Neural cell (in vitro differentiated cells): ENCODE measurements around the gene FXN. TPM values are rescaled to one million over a fixed set of nuclear protein-coding genes. Genes with fewer than 3 reads are reported as not detected.

Experiments used
- H2AFZ ChIP-seq: fragments of 200-600, 300-800 bp; sonication (generic), shearing (Covaris generic); 2 replicates; pipeline ENCODE4 v1.6.0; 2014; ENCODE audit warnings: low read depth, mild to moderate bottlenecking, antibody characterized with exemption, low read length, moderate library complexity
- H3F3A ChIP-seq: fragments of 200-600 bp; shearing (Covaris generic); 2 replicates; pipeline ENCODE4 v1.6.1; 2016; ENCODE audit warnings: mild to moderate bottlenecking, moderate library complexity, mixed read lengths, antibody characterized with exemption, low read length; ENCODE audit not compliant: insufficient read depth, poor library complexity, severe bottlenecking
- H3K27ac ChIP-seq: fragments of 200-600, 300-800 bp; sonication (generic), shearing (Covaris generic); 2 replicates; pipeline ENCODE4 v1.5.1; 2014; ENCODE audit warnings: mild to moderate bottlenecking, low read length, moderate library complexity
- H3K27me3 ChIP-seq: fragments of 300-800, 200-600 bp; sonication (generic), shearing (Covaris generic); 2 replicates; pipeline ENCODE4 v1.6.0; 2014; ENCODE audit warnings: mild to moderate bottlenecking, low read depth, low read length, moderate library complexity; ENCODE audit not compliant: insufficient read depth
- H3K36me3 ChIP-seq: fragments of 300-800, 200-600 bp; sonication (generic), shearing (Covaris generic); 2 replicates; pipeline ENCODE4 v1.5.1; 2014; ENCODE audit warnings: mild to moderate bottlenecking, antibody characterized with exemption, low read length, moderate library complexity; ENCODE audit not compliant: insufficient read depth
- H3K4me2 ChIP-seq: fragments of 300-800, 200-600 bp; sonication (generic), shearing (Covaris generic); 2 replicates; pipeline ENCODE4 v1.6.0; 2014; ENCODE audit warnings: mild to moderate bottlenecking, low read length
- H3K4me3 ChIP-seq: fragments of 300-800, 200-600 bp; sonication (generic), shearing (Covaris generic); 2 replicates; pipeline ENCODE4 v1.5.1; 2014; ENCODE audit warnings: mild to moderate bottlenecking, low read length, moderate library complexity
- H3K79me2 ChIP-seq: fragments of 200-600 bp; shearing (Covaris generic); replicated peaks from 2 replicates; pipeline ENCODE4 v1.6.0; 2014; ENCODE audit warnings: mild to moderate bottlenecking, low read length, moderate library complexity; ENCODE audit not compliant: insufficient read depth
- H3K9ac ChIP-seq: fragments of 300-800, 200-600 bp; sonication (generic), shearing (Covaris generic); 2 replicates; pipeline ENCODE4 v1.6.1; 2016; ENCODE audit warnings: mild to moderate bottlenecking, low read length, mixed read lengths
- H3K9me2 ChIP-seq: fragments of 200-600 bp; shearing (Covaris generic); 2 replicates; pipeline ENCODE4 v1.6.1; 2016; ENCODE audit warnings: mild to moderate bottlenecking, low read length, mixed read lengths; ENCODE audit not compliant: insufficient read depth
- H3K9me3 ChIP-seq: fragments of 200-600, 300-800 bp; sonication (generic), shearing (Covaris generic); 2 replicates; pipeline ENCODE4 v1.6.1; 2016; ENCODE audit warnings: mild to moderate bottlenecking, mixed run types, low read length, moderate library complexity, mixed read lengths
- H4K20me1 ChIP-seq: fragments of 200-600 bp; shearing (Covaris generic); 2 replicates; pipeline ENCODE4 v1.6.1; 2016; ENCODE audit warnings: mild to moderate bottlenecking, mixed run types; ENCODE audit not compliant: insufficient read depth
- CTCF ChIP-seq: fragments of 450-650 bp; IDR thresholded peaks from 2 replicates; pipeline ENCODE4 v1.5.1; 2014; ENCODE audit warnings: antibody characterized with exemption, mild to moderate bottlenecking, moderate library complexity; ENCODE audit not compliant: poor library complexity, severe bottlenecking
- EP300 ChIP-seq: fragments of 450-650 bp; conservative IDR thresholded peaks from 2 replicates; pipeline ENCODE4 v1.6.1; 2014; ENCODE audit warnings: antibody characterized with exemption, mild to moderate bottlenecking, moderate library complexity; ENCODE audit not compliant: poor library complexity, severe bottlenecking
- EZH2 ChIP-seq: fragments of 200-600, 300-800 bp; shearing (Covaris generic), sonication (generic); IDR thresholded peaks from 2 replicates; pipeline ENCODE4 v1.6.1; 2014; ENCODE audit warnings: antibody characterized with exemption, low read length, borderline replicate concordance, mild to moderate bottlenecking; ENCODE audit not compliant: insufficient read depth, poor library complexity, severe bottlenecking
- MXI1 ChIP-seq: fragments of 450-650 bp; conservative IDR thresholded peaks from 2 replicates; pipeline ENCODE4 v1.6.1; 2014; ENCODE audit warnings: antibody characterized with exemption, mild to moderate bottlenecking; ENCODE audit not compliant: poor library complexity, severe bottlenecking
- POLR2AphosphoS5 ChIP-seq: IDR thresholded peaks from 2 replicates; pipeline ENCODE4 v1.6.1; 2012
- RAD21 ChIP-seq: fragments of 450-650 bp; conservative IDR thresholded peaks from 2 replicates; pipeline ENCODE4 v1.6.1; 2014; ENCODE audit warnings: antibody characterized with exemption, mild to moderate bottlenecking, moderate library complexity
- REST ChIP-seq: IDR thresholded peaks from 2 replicates; pipeline ENCODE4 v1.6.1; 2012; ENCODE audit warnings: borderline replicate concordance
- SMC3 ChIP-seq: fragments of 450-650 bp; conservative IDR thresholded peaks from 2 replicates; pipeline ENCODE4 v1.6.1; 2014; ENCODE audit warnings: antibody characterized with exemption, mild to moderate bottlenecking, moderate library complexity; ENCODE audit not compliant: poor library complexity
- TAF1 ChIP-seq: IDR thresholded peaks from 2 replicates; pipeline ENCODE4 v1.6.1; 2012; ENCODE audit warnings: low read depth
- polyA plus RNA-seq: library from polyadenylated mRNA; depleted of rRNA; stranded (reverse); fragments of >200 nt; gene quantifications from 2 replicates; pipeline ENCODE4 v1.2.3, GENCODE V29; 2014

Gene FXN
- polyA plus RNA-seq, 1 donor from 2014 or later: 3.5 TPM

GRCh38 chr9:69136779-69137178 is 101.2 kb downstream of the FXN start:
- H3K4me2 ChIP-seq: no peak overlapping the region
- no peak overlapping the region for H3K4me3 ChIP-seq
- H3K9me2 ChIP-seq: no peaks in the 10 kb centered on the region
- H3K9me3 ChIP-seq: no peaks in the 10 kb centered on the region
- no peak overlapping the region for H3K27ac ChIP-seq
- no peaks in the 10 kb centered on the region for H3K36me3 ChIP-seq
- H3K9ac ChIP-seq: no peak overlapping the region
- no peaks in the 10 kb centered on the region for H3F3A ChIP-seq
- H4K20me1 ChIP-seq: no peaks in the 10 kb centered on the region
- H3K27me3 ChIP-seq: no peaks in the 10 kb centered on the region
- H2AFZ ChIP-seq: no peak overlapping the region
- no peaks in the 10 kb centered on the region for H3K79me2 ChIP-seq
- no peak for TF ChIP-seq SMC3

- H3K79me2 ChIP-seq: no peaks in the 10 kb centered on the region
- H3F3A ChIP-seq: no peaks in the 10 kb centered on the region
- H3K4me2 ChIP-seq: no peak overlapping the region
These were observed 101.8 kb downstream of the FXN start for GRCh38 chr9:69137311-69137710.

More at GRCh38 chr9:69137311-69137710, 101.8 kb downstream of the FXN start:
- Histone ChIP-seq H3K27ac (no peak overlapping the region), H2AFZ (no peak overlapping the region), H4K20me1 (no peaks in the 10 kb centered on the region), H3K9me3 (no peaks in the 10 kb centered on the region), H3K4me3 (no peak overlapping the region), H3K36me3 (no peaks in the 10 kb centered on the region), H3K9ac (no peak overlapping the region), H3K27me3 (no peaks in the 10 kb centered on the region), H3K9me2 (no peaks in the 10 kb centered on the region)
- no peak for TF ChIP-seq TAF1
- no peak for TF ChIP-seq REST
- no peak for TF ChIP-seq POLR2AphosphoS5
- no peak for TF ChIP-seq EZH2
- TF ChIP-seq EP300: no peak
- no peak for TF ChIP-seq RAD21
- TF ChIP-seq SMC3: no peak
- TF ChIP-seq MXI1: no peak
- no peak for TF ChIP-seq CTCF
